ENCODE results near the gene DAZAP1. TPM values are rescaled to one million over a fixed set of nuclear protein-coding genes. Genes with fewer than 3 reads are reported as not detected.

DAZAP1 gene
- polyA plus RNA-seq, 1 donor (not counting 4 experiments of a cell fraction or from before 2014, with no cell fraction given) = 99.2 TPM

DNA sequence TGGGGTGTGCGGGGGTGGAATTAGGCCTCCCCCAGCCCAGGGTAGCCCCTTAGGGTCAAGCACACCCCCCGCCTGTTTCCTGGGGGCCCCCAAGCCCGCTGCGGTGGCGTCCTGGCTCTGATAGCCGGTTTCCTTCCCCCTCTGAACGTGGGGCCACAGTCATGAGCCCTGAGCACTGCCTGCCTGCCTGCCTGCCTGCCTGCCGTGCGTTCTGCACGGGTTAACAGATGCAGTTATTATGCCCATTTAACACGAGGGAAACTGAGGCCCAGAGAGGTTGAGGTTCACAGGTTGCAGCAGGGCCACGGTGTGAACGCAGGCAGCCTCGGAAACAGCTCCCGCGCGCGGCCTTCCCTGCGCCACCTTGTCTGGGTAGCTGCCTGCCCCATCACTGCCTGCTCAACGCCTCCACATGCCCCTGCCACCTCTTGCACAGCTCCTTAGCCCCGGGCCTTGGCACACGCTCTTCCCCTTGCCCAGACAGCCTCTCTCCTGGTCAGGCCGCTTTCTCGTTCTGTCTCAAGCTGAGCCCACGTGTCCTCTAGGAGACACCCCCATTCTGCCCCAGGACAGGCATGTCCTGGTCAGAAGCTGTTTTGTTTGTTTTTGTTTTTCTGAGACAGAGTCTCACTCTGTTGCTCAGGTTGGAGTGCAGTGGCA, 4.8 kb upstream of the DAZAP1 start:
- DNase-seq (ENCODE audit: low read depth, low spot score) (no peak), FAIRE-seq (no peak)
- H3K9me3 ChIP-seq (ENCODE audit: control insufficient read depth, low read depth, low read length) = no peaks in the 10 kb centered on the region
- H3K36me3 ChIP-seq (ENCODE audit: control insufficient read depth in 2 of 2, extremely low read depth in 1 of 2, insufficient read depth in 2 of 2, low read length in 2 of 2) = no peaks in the 10 kb centered on the region
- dilution Hi-C loops (cut with MboI; ENCODE audit: extremely low pct_ligation_motif_present, low sequenced_read_pairs) = no loop called here
- H4K20me1 ChIP-seq (ENCODE audit: control insufficient read depth, extremely low read depth, insufficient read depth, low read length) = no peaks in the 10 kb centered on the region
- no peak overlapping the region for H3K4me3 ChIP-seq (ENCODE audit: control insufficient read depth in 2 of 3, extremely low read depth in 1 of 3, insufficient read depth in 2 of 3, low read depth in 1 of 3, low read length in 3 of 3)
- H3K4me2 ChIP-seq (ENCODE audit: control insufficient read depth, extremely low read depth, insufficient read depth, low read depth, low read length) = peak overlapping the region; percentile 56
- no peak overlapping the region for H3K27ac ChIP-seq (ENCODE audit: control insufficient read depth, insufficient read depth, low read length)
- H2AFZ ChIP-seq (ENCODE audit: control insufficient read depth, low read length) = peak overlapping the region; percentile 76
- H3K9me1 ChIP-seq (ENCODE audit: control insufficient read depth, extremely low read depth, insufficient read depth, low read length) = no peaks in the 10 kb centered on the region
- no peaks in the 10 kb centered on the region for H3K79me2 ChIP-seq (ENCODE audit: control insufficient read depth, insufficient read depth, low read length)
- H3K4me1 ChIP-seq (ENCODE audit: control insufficient read depth, extremely low read depth, insufficient read depth, low read length) = peaks cover 29% of the 10 kb centered on the region
- TF ChIP-seq, protein P1, sequence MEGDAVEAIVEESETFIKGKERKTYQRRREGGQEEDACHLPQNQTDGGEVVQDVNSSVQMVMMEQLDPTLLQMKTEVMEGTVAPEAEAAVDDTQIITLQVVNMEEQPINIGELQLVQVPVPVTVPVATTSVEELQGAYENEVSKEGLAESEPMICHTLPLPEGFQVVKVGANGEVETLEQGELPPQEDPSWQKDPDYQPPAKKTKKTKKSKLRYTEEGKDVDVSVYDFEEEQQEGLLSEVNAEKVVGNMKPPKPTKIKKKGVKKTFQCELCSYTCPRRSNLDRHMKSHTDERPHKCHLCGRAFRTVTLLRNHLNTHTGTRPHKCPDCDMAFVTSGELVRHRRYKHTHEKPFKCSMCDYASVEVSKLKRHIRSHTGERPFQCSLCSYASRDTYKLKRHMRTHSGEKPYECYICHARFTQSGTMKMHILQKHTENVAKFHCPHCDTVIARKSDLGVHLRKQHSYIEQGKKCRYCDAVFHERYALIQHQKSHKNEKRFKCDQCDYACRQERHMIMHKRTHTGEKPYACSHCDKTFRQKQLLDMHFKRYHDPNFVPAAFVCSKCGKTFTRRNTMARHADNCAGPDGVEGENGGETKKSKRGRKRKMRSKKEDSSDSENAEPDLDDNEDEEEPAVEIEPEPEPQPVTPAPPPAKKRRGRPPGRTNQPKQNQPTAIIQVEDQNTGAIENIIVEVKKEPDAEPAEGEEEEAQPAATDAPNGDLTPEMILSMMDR (optimal IDR thresholded peaks at IDR 0.05 in 1 of 3, IDR thresholded peaks at IDR 0.05 in 1 of 3, conservative IDR thresholded peaks at IDR 0.05 in 1 of 3; ENCODE audit: extremely low read depth in 1 of 3, insufficient read depth in 2 of 3, low read length in 3 of 3) = peak in 1 of 3 experiments; percentile 15
- no peak for TF ChIP-seq EZH2 (IDR thresholded peaks at IDR 0.05; ENCODE audit: low read length)
- H3K27me3 ChIP-seq (ENCODE audit: control insufficient read depth, extremely low read depth, insufficient read depth, low read length) = peaks cover 5% of the 10 kb centered on the region
- H3K9ac ChIP-seq (ENCODE audit: control insufficient read depth, extremely low read depth, insufficient read depth, low read length) = peak overlapping the region; percentile 52

DNA sequence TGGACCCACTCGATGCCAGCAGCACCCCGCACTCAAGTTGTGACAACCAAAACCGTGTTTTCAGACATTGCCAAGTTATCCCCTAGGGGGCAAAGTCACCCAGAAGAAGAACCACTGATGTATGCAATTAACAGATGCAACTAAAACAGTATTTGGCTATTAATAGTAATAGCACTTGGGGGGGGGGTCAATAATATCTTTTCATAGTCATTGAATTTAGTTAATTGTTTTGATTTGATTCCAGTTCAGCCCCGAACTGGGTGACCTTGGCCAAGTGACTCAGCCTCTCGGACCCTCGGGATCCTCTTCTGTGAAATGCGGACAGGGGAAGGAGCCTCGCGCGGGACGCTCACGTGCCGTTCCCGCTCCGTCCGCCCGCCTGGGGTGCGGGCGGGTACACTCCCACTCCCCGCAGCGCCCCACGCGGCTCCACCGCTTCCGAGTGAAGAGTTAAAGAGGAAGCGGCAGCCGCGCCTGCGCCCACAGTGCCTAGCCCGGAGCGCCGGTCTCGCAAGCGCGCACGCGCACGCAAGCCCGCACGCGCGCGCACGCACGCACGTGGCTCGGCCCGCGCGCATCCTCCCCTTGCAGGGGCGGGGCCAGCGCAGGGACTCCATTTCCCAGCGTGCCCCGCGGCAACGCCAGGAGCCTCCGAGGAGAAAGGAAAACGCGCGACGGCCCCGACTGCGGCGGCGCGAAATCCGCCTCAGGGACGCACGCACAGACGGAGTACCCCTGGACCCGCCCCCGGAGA, 435 bp upstream of the DAZAP1 start:
- Histone ChIP-seq H3K27me3 (ENCODE audit: control insufficient read depth, extremely low read depth, insufficient read depth, low read length) (no peaks in the 10 kb centered on the region), H3K9ac (ENCODE audit: control insufficient read depth, extremely low read depth, insufficient read depth, low read length) (peak overlapping the region; percentile 68), H3K36me3 (ENCODE audit: control insufficient read depth in 2 of 2, extremely low read depth in 1 of 2, insufficient read depth in 2 of 2, low read length in 2 of 2) (peaks cover 4 to 10% of the 10 kb centered on the region in 2 experiments), H4K20me1 (ENCODE audit: control insufficient read depth, extremely low read depth, insufficient read depth, low read length) (peaks cover 32% of the 10 kb centered on the region), H3K4me1 (ENCODE audit: control insufficient read depth, extremely low read depth, insufficient read depth, low read length) (peaks cover 45% of the 10 kb centered on the region), H3K27ac (ENCODE audit: control insufficient read depth, insufficient read depth, low read length) (peak overlapping the region; percentile 51), H3K79me2 (ENCODE audit: control insufficient read depth, insufficient read depth, low read length) (peaks cover 42% of the 10 kb centered on the region), H3K9me1 (ENCODE audit: control insufficient read depth, extremely low read depth, insufficient read depth, low read length) (peaks cover 2% of the 10 kb centered on the region), H3K4me2 (ENCODE audit: control insufficient read depth, extremely low read depth, insufficient read depth, low read depth, low read length) (peak overlapping the region; percentile 60), H2AFZ (ENCODE audit: control insufficient read depth, low read length) (peak overlapping the region; percentile 66), H3K9me3 (ENCODE audit: control insufficient read depth, low read depth, low read length) (no peaks in the 10 kb centered on the region), H3K4me3 (ENCODE audit: control insufficient read depth in 2 of 3, extremely low read depth in 1 of 3, insufficient read depth in 2 of 3, low read depth in 1 of 3, low read length in 3 of 3) (peak overlapping the region; percentile 46 to 69 (median 57))
- DNase-seq (ENCODE audit: low read depth, low spot score) = peak; percentile 88
- TF ChIP-seq EZH2 (IDR thresholded peaks at IDR 0.05; ENCODE audit: low read length) = no peak
- TF ChIP-seq, protein P1 (optimal IDR thresholded peaks at IDR 0.05 in 1 of 3, IDR thresholded peaks at IDR 0.05 in 1 of 3, conservative IDR thresholded peaks at IDR 0.05 in 1 of 3; ENCODE audit: extremely low read depth in 1 of 3, insufficient read depth in 2 of 3, low read length in 3 of 3) = peak; percentile 32 to 52 (median 48)
- dilution Hi-C loops (cut with MboI; ENCODE audit: extremely low pct_ligation_motif_present, low sequenced_read_pairs) = no loop called here
- FAIRE-seq = peak; percentile 32

Measured in keratinocyte (primary cell).